GM18861 (cell line): Measurements from ENCODE around the gene C2orf66.

Source experiments
- ATAC-seq: cut with Tn5 transposase; IDR thresholded peaks from one replicate; pipeline ENCODE4 v1.9.1; 2021; ENCODE audit not compliant: unreplicated experiment

C2orf66 gene

DNA sequence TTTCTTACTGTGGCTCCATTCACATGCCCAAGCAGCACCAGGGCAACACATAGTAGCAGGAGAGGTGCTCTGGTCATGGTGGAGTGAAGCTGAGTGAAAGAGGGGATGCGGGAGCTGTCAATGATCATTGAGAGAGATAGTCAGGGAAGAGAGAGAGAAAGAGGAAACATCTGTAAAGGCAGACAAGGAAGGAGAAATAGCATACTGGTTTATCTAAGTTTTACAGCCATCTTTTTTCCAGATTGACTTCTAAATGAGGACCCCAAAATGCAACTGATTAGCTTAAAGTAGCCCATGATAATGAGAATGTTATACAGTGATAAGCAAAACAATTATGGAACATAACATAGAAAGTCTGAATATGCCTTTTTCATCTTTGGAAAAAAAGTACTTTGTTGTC is at the start of gene C2orf66:
TSS of gene C2orf66 (minus strand) at position 96 of the 400 bp plus-strand sequence. CDS start at position 77, 19 bp downstream.
- ATAC-seq, result no peak

DNA sequence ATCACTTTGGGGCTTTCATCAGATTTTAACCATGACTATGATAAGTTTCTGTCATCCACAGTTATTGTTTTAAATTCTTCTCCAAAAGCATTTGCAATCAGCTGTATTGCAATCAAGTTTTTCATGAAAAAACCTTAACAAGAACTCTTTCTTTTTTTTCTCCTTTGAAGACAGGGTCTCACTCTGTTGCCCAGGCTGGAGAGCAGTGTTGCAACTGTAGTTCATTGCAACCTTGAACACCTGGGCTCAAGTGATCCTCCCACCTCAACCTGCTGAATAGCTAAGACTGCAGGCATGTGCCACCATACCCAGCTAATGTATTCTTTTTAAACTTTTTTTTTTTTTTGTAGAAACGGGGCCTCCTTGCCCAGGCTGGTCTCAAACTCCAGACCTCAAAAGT is 45.5 kb upstream of the C2orf66 start:
- no peak for ATAC-seq

DNA sequence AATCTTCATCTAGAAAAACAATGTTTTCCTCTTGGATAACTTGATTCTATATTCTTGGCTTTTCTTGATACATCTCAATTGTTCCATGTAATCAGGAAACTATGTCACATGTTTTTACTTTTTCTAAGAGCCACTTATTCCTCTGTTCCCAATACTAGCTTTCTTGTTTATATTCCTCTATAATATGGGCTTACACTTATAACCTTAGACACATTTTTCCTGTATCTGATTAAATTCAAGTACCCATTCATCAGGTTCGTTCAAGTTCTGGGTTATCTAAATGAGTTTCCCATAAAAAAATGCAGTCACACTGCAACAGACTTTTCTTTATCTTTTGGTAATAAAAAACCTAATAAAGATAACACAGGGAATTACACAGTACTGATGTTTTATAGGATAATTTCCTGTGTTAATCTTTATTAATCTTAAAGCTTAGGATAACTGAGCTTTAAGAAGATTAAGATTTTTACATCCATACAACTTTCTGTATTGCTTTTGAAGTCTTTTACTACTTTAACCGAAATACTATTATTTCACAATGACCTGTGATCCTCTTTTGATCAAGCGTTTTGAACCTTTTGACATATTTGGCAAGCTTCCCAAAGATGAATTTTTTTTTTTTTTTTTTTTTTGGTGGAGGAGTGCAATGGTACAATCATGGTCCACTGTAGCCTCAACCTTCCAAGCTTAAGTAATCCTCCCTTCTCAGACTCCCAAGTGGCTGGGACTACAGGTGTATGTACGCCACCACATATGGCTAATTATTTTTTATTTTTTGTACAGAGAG is 44.3 kb upstream of the C2orf66 start:
- ATAC-seq, result no peak

DNA sequence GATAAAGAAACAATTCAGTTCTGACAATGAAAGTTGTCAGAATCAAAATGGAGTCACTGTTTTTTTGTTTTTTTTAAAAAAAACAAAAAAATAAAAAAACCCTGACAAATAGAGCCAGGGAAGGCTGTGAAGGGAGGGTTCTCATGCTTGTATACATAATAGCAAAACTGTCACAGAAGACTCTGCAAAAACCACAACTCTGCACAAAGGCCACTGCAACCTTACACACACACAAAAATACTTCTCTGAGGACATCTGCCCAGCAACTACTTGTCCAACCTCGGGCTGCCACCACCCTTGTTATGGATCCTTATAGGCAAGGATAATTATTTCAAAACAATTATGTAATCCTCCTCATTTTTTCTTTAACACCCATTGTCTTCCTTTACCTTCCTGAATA is 41.9 kb upstream of the C2orf66 start:
- ATAC-seq, result no peak

DNA sequence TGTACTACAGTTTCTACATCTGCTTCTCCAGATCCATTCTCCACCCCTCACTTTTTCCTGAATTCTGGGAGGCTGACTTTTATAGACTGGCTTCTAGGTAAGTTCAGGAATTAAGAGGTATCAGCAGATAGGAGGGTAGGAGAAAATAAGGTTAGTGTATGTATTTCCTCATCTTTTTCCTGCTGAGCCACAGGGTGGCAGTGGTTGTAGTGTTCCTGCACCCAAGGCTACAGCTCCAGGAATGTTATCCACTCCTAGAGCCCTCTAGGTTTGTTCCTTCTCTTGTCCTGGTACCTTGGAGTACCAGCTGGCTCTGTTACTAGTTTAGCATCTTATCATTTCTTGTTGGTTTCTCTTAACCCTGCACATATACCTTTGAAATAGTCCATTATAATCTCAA is 40.7 kb upstream of the C2orf66 start:
- ATAC-seq, result no peak

DNA sequence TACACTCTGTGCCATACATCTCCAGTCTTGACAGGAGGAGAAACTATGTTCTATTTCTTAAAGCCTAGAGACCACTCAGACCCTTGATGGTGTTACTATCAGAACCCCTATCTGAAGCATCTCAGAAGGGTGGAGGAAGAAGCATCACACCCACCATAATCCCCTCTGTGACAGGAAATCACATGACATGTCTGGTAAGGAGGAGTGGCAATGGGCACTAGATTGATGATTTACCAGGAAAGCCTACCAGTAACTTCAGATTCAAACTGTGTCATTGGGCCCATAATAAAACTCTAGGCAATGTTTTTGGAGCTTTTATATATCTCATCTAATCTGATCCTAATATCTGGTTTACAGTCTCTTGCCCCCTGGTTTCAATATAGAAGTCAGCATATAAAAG is 37.1 kb upstream of the C2orf66 start:
- ATAC-seq, result no peak

DNA sequence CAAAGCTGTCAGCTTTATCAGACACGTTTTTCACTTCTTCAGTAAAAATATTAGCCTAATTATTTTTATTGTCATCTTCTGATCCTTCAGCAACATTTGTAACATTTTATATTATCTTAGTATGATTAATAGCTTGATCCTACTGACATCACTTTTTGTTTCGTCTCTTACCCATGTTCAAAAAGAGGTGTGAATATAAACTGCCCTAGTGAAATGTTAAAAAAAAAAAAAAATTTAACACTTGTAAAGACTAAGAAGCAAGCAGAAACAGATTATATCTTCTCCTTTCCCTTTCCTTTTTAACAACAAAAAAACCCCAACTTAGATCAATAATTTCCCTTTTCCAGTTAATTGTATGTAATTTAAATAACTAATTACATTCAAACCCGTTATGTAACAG is 36.2 kb upstream of the C2orf66 start:
- ATAC-seq, result no peak

DNA sequence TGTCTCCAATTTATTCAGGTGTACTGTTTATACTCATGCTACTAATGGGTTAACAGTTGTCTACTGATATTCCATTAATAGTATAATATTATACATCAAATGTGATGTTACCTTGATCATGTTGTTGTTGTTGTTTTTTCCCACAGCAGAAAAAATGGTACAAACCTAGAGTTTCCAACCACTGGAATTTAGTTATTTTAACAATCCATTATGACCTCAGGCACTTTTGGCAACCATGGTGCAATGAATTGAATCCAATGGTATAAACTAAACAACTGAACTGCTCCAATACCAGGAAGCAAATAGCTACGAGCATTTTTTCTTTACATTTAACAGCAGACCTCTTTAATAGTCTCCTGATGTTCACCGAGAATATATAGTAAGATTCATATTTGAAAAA is 31.0 kb upstream of the C2orf66 start:
- ATAC-seq, result no peak

DNA sequence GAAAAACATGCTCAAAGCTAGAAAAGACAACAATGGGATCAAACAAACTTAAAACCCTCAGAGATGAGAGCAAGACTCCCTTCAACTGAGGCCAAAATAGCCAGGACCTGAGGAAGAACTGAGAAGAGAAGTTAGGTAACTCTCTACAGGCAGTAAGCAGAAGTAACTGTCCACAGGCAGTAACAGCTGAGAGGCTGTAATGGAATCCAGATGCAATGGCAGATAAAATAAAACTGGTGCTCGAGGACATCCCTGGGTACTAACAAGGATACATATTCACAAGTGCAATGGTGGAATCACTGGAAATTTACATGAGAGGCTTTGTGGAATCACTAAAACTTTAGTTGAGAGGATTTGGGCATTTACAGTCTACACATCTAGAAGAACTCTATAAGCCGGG is 30.4 kb upstream of the C2orf66 start:
- ATAC-seq, result no peak

DNA sequence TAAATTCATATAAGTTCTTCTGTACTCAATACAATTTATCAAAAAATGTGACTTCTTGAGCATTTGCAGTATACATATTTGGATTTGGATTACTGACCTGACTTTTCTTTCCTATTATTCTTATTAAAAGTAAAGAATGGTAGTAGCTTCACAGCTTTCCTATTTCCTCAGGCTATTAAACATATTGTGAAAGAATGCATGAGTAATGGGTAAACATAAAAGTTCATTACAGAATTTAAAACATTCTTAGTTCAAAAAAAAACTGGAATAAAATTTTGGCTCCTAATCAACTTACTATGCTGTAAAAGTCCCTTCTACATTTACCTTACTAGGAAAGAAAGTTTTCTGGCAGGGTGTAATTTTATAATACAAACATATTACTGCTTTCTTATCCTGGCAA is 27.3 kb upstream of the C2orf66 start:
- ATAC-seq, result no peak

DNA sequence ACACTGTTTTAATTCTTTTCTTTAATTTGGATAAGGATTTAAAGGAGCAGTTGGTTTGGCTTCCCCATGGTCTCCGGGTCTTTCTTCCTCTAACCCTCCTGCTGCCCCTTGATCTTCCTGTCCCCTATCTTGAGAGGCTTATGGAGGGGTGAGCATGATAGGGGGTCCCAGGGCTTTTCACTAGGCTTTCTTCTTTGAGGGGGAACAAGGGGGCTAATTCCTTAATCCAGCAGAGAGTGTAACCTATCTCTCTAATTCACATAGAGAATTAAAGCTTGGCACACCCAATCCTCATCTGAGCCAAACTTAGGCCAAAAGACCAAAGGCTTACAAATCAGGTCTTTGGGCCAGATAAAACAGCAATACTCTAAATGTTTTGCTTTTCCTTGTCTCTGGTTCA is 21.5 kb upstream of the C2orf66 start:
- ATAC-seq, result no peak

DNA sequence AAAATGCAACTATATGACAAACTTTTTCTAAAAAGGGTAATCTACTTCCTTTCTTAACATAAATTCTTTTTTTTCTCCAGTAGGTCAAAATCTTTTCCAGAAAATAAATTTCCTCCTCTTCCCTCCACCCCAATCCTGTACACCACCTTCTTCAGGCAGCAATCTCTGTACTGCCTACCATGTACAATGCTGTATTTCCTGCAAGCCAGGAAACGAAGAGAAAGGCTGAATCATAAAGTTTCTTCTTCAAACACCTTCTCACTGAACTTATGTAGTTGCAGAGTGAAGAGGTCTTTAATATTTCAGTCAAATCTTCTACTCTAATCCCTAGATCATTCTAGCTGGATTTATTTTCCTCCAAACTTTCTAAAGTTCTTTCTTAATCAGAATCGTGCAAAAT is 18.2 kb upstream of the C2orf66 start:
- no peak for ATAC-seq

DNA sequence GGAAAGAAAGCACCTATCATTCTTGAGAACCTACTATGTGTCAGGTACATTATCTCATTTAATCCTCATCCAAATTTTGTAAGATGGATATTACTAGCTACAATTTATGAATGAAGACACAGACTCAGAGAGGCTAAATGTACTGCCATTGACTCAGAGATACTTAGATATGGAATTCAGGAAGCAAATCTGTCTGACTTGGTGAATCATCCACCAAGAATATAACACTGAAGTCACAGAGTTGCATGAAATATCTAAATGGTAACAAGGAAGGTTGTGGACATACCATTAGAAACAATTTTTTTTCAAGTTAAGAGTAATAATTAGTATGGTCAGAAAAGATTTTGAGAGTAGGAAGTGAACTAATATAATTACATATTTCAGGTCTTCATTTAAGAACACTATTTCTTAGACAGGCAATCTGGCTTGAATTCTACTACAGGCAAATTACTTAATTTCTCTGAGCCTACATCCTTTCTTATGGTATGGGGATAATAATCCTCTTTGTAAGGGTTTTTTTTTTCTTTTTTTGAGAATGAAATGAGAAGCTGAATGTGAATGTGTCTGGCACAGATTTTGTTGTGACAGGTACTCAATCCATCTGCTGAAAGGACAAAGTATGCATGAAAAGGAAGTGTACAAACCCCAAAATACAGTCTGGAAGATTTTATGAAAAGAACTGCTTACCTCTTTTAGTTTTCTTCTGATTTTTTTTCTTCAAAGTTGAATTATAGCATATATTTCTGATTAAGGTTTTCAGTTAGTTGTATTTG is 14.8 kb upstream of the C2orf66 start:
- ATAC-seq, result no peak

DNA sequence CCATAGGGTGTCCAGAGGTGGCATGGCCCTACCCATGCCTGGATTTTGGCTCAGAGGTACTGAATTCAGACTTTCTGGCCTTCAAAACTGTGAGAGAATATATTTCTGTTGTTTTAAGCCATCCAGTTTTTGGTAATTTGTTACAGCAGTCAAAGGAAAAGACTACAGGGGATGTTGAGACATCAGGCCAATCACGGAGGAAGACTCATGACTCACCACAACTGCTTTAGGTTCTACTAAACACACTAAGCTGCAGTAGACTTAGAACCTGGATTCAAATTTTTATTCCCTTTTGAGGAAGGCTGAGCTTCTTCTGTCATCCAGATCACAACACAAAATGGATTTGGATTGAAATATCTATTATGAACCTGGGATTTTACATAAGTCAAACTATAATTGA is 12.0 kb upstream of the C2orf66 start:
- no peak for ATAC-seq

DNA sequence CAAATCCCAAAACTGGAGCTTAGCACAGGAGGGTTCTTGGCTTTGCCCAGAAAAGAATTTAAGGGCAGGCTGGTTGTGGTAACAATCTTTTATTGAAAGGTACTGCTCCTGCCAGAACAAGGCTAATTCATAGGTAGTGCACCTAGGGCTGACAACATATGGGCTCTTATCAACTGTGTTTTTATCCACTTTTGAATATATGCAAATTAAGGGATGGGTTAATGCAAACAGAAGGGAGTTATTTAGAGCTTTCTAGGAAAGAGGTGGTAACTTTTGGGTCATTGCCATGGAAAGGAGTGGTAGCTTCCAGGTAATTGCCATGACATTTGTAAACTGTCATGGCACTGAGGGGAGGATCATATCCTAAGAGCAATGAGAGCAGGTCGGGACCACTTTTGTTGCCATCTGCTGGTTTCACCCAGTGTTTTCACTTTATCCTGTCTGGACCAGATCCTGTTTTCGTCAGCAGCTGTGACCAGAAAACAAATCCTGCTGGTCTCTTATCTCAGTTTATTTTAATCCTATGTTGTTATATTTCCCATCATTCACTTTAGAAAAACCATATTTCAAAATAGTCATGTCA is 981 bp downstream of the C2orf66 start:
- no peak for ATAC-seq

DNA sequence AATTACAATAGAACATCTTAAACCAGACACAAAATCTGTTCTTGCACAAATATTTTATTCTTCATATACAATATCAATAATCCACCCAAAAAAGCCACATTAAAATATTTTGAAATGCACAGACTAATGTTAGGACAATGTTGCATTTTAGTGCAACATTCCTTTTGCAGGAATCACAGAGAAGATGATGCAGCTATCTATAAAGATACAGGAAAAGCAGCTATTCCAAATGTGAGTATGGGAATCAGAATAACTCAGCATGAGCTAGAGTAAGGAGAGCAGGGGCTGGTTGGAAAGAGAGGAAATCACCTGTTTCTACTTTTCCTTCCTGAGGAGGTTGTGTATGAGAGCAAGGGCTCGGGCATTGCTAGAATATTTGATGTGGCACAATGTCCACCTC is 4.8 kb downstream of the C2orf66 start:
- no peak for ATAC-seq

DNA sequence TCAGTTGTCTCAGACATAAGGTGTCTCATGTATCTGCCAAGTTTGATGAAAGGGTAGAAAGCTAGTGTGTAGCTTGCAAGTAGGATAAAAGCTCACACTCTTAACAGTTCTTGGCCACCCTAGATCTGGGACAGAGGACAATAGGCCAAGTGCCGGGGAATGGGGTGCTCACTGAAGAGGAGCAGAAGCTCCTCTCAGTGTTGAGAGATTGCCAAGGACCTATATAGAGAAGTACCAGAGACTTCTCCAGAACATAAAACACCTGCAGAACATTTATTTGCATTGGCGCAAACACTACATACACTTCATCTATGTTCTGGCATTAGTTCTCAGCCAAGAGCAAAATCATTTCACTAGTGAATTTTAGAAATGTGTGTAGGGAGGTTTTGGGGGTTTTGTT is 6.8 kb downstream of the C2orf66 start:
- no peak for ATAC-seq

DNA sequence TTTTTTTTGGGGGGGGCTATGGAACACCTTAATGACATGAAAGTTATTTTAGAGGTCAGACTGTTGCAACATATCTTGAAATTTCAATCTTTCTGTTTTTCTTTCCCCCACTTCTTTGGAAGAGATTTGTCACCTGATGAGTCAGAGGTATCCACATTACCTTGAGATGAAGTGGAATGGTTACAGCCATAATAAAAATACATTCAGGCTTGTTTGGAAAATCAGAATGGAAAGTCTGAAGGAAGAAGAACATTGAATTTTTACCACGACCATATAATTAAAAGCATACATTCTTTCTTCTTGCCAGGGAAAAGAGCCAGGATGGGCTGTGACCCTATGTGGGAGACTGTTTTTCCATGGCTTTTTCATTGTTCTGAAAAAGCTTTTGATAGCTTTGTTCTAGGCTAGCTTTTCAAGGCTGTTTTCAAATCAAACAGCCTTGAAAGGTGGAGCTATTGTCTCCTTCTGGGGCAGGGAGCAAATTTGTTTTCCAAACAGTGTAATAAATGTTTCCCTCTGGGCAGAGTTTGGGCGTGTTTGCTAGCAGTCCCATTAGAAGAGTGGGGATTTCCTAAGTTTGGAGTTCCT is 7.4 kb downstream of the C2orf66 start:
- ATAC-seq, result no peak

DNA sequence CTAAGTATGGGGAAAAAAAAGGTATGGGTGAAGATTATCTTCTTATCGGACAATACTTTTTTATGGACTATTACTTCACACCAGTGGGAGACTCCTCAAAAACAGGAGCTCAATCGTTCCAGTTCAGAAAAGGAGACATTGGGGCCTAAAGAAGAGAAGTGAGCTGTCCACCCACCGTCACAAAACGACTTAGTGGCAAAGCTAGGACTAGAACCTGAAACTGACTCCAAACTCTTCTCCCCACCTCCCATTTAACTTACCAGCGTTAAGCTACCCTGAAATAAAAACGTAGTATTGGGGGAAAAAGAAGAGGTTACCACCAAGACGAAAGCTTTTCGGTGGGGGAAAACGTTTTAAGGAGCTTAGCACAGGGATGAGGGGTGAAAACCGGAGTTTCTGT is 10.2 kb downstream of the C2orf66 start:
- no peak for ATAC-seq

DNA sequence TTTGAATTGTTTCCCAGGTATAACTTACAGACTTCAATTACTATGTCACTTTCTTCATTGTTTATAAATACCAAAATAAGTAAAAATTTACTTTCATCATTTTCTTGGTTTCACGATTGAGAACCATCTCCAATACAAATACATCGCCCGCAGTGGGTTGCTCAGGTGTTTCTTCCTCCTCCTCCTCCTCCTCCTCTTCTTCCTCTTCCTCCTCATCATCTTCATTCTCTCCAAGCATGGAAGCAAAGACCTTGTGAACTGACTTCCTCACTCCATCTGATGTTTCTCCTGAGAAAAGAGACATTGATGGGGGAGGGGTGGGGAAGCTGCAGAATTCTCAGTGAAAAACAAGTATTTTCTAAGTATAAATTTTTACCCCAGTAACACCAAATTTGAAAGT is 16.3 kb downstream of the C2orf66 start:
- ATAC-seq, result no peak

DNA sequence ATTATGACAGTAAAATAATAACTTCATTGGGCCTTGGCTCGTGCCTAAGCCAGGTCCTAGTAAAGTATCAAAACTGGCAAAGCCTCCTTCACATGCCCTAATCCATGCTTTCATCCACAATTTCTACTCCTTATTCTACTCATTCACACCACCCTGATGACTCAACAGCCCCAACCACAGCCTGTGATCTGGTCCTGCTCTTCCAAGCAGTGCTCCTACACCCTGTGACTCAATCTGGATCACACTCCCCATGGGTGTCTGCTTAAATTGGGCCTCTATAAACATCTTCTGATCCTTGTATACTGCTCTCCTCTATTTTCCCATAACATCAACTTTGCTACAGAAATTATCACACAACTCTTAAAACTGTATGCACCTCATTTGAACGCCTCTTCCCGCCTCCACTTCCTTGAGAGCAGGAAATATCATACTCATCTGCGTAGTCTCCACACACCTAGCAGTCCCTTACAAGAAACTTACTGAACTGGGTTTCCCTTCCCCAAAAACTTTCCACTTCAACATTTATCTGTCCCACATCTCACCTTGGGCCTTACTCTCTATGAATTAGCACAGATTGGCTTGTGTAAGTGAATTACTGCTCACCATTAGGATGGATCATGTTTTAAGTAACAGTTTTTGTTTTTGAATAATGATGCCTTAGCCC is 25.6 kb downstream of the C2orf66 start:
- ATAC-seq, result no peak
